ENCODE measurements around the gene PPP1R15B. TPM values are rescaled to one million over a fixed set of nuclear protein-coding genes. Genes with fewer than 3 reads are reported as not detected.
A peak's percentile ranks its signal among the peaks of the same experiment; 100 is the strongest.
"Not testable (repeated sequence)": the region's sequence is repeated elsewhere in the genome, so short reads cannot be mapped to it uniquely, and the experiment has no call there.

The PPP1R15B gene
- total RNA-seq, 1 donor from 2014 or later, result 38.8 TPM

DNA sequence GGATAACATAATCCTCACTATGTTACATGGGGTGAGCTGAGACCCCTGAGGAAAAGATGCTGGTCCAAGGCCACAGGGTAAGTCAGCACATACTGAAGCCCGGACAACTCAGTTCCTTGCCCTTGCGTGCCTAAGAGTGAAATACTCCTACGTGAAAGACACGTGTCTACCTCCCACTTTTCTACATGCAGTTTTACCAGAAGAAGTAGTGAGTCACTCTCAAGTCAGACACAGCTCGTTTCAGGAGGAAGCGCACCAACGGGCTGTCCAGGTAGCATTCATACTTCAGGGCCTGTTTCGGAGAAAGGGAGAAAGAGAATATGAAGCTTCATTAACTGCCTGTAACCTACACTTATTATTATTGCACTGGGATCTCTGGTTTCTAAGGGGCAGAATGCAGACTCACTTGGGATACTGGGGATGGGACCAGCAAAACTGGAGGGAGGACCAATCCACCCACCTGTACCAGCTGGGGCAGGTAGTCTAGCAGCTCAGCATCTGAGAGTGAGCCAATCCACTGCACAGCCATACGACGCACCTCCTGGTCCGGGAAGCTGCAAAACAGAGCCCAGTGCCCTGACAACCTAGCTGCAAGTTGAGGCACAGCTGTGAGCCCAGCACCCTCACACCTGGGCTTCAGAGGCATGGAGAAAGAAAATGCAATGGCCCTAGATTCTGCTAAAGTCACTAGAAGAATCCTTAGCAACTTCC lies 32.4 kb upstream of the PPP1R15B start:
- no peak for DNase-seq (ENCODE audit: low spot score)

DNA sequence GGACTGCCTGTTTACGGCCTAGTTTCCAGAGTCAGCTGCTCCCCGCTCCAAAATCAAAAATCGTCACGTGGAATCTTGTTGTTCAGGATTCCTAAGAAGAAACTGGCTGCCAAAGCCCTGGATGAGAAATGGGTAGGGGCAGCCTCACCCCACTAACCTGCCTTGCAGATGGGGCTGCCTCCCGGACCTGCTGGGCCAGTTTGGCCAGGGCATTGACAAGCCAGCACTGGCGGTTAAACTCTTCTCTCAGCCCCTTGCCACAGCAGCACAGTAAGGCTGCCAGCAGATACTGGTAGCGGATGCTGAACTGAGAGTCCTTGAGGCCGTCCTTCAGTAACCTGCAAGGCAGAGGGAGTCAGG lies 31.6 kb upstream of the PPP1R15B start:
- DNase-seq (ENCODE audit: low spot score), result peak; percentile 42

GRCh38 chr1:204442376-204443259 lies 31.0 kb upstream of the PPP1R15B start:
- no peak for DNase-seq (ENCODE audit: low spot score)

- no peak for DNase-seq (ENCODE audit: low spot score)
Measured at GRCh38 chr1:204441558-204441957, 29.9 kb upstream of the PPP1R15B start.

DNA sequence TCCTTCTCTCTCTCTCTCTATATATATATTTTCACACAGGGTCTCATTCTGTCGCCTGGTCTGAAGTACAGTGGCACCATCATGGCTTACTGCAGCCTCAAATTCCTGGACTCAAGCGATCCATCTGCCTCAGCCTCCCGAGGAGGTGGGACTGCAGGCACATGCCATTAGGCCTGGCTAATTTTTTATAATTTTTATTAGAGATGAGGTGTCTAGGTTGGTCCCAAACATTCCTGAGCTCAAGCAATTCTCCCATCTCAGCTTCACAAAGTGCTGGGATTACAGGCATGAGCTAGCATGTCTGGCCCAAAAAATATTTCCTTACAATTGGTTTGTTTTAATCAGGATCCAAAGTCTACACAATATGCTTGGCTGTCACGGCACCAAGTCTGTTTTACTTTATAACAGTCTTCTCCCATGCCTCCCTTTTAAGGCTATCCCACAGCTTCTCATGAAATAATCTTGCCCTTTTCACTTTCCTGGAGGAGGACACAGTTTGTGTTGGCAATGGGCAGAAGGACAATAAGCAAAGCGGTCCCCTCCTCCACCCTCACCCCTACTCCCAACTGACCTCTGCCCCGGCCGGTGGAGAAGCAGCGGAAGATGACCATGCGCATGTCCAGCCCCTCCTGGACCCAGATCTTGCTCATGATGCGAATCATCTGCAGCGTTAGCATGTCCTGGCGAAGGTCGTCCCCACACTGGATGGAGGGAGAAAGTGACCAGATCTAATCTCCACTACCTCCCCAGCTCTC lies 28.2 kb upstream of the PPP1R15B start:
- no peak for DNase-seq (ENCODE audit: low spot score)

- peak; percentile 52 for DNase-seq (ENCODE audit: low spot score)
Measured at GRCh38 chr1:204438628-204439027, 27.0 kb upstream of the PPP1R15B start.

- DNase-seq (ENCODE audit: low spot score), result no peak
Measured at GRCh38 chr1:204437796-204438570, 26.4 kb upstream of the PPP1R15B start.

DNA sequence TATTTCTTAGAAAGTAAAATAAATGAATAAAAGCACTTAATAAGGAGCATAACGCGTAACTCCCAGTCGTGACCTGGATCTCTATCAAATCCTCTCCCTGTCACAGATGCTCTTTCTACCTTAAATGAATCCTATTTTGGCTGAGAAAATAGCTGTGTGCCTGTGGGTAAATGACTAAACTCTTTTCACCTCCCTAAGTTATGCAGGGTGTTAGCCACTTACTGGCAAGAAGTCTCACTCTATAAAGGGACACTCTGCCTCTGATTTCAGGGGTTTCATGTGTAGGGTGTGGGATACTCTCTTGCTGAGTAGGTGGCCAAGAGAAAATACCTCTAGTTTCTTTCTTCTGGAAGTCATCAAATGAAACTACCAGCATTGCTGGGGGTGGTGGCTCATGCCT lies 24.3 kb upstream of the PPP1R15B start:
- no peak for DNase-seq (ENCODE audit: low spot score)

DNA sequence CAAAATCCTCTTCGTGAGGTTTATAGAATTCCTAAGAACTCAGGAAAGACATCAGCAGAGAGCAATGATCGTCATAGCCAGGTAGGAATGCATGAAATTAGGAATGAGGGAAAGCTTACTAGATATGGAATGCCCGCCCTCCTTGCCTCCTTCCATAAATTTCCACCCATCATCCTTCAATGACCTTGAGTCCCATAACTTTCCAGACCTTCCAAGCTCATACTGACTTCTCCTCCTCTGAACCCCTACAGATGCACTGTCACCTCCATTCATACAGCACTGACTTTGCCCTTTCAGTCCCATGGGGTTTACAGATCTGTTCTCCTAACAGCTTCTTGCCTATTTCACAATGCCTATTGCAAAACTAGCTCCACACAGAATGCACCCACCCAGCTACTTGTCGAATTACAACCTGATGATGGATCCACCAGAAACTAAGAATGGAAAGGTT lies 23.8 kb upstream of the PPP1R15B start:
- no peak for DNase-seq (ENCODE audit: low spot score)

DNA sequence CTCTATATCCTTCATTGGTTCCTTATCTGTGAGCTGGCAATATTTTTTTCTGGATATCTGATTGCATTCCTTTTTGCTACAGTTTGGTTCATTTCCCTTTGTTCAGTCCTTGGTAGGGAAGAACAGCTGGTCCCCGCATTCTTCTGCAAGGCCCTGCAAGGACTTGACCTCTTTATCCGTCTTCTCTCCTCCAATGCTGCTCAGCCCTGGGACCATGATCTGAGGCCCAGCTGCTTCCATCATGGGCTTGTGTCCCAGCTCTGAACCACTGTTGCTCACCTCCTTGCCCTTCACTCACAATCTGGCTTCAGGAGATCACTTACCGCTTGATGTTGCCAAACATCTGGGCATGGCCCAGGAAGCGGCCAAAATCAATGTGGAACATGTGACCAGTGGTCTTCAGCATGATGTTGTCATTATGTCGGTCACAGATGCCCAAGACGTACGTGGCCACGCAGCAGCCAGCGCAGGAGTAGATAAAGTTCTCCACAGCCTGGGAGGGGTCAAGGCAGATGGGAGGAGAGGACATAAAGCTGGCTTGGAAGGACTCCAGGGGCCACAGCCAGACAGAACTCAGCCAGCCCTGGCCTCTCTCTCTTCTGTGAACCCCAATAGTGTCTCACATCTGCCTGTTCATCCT lies 22.6 kb upstream of the PPP1R15B start:
- no peak for DNase-seq (ENCODE audit: low spot score)

GRCh38 chr1:204432708-204433107 lies 21.1 kb upstream of the PPP1R15B start:
- DNase-seq (ENCODE audit: low spot score), result no peak

GRCh38 chr1:204431310-204432184 lies 19.9 kb upstream of the PPP1R15B start:
- peak; percentile 84 for DNase-seq (ENCODE audit: low spot score)

DNA sequence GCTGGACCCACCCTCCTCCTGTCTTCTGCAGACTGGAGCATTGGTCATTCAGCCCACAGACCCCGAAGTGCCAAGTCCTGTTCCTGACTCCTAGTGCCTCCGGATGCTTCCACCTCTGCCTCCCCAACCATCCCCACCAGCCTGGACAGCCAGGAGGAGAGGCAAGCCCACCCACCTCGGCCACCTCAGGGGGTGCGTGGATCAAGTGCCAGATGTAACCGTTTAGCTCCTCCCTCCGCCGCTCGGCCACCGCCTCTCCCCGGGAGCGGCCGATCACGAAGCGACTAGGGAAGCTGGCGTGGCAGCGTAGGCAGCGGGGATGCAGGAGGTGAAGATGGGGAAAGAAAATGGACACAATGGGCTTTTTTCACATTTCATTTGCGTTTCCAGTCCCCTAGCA lies 18.1 kb upstream of the PPP1R15B start:
- DNase-seq (ENCODE audit: low spot score), result no peak

- no peak for DNase-seq (ENCODE audit: low spot score)
Measured at GRCh38 chr1:204426971-204427701, 15.5 kb upstream of the PPP1R15B start.

DNA sequence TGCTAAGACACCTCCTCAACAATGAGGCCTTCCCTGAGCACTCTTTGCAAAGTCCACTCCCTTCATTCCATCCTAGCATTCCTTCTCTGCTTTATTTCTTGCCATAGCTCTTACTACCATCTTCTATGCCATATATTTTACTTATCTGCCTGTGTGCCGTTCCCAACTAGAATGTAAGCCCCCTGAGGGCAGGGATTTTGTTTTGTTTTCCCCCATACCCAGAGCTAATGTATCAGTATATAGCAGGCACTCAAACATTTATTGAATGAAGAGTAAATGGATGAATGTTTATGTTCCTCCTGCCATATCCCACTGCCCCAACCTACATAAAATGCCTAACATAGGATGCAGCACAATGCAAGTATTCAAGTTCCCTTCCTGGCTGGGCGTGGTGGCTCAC lies 14.9 kb upstream of the PPP1R15B start:
- no peak for DNase-seq (ENCODE audit: low spot score)

DNA sequence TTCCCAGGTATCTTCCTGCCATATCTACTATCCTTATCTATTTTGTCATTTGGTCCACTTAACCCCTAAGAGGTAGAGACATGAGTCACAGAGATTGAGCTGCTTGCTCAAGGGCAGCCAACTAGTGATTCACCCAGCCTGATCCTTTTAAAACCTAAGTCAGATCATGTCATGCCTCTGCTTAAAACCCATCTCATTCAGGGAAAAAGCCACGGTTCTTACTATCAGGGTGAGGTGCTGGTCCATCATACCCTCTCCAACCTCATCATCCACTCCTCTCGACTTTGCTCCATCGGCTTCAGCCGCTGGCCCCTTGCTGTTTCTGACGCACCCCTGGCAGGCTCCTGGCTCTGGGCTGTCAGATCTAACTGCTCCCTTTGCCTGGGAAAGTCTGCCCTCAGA lies 14.4 kb upstream of the PPP1R15B start:
- no peak for DNase-seq (ENCODE audit: low spot score)

DNA sequence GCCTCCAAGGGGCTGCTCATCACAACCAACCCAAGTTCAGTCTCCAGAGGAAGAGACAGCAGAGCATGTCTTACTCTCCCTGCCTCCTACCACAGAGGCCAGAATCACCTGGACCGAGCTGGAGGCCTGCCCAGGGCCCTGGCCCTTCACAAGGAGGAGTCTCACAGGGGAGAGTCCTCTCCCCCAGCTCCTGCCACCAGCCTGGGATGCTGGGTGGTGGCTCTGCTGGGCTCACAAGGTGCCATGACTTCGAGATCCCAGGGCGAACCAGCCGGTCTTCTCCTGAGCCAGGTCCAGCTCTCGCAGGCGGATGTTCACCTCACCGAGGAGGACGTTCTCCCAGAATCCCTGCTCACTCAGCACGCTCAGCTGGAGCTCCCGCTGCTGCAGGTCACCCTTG lies 13.0 kb upstream of the PPP1R15B start:
- no peak for DNase-seq (ENCODE audit: low spot score)

- not testable (repeated sequence) for DNase-seq (ENCODE audit: low spot score)
Measured at GRCh38 chr1:204422061-204422705, 10.6 kb upstream of the PPP1R15B start.

- no peak for DNase-seq (ENCODE audit: low spot score)
Measured at GRCh38 chr1:204421441-204421840, 9.8 kb upstream of the PPP1R15B start.

All from mucosa of gallbladder (tissue), 1 donor.